ENCODE results near the gene ACOX3.

DNA sequence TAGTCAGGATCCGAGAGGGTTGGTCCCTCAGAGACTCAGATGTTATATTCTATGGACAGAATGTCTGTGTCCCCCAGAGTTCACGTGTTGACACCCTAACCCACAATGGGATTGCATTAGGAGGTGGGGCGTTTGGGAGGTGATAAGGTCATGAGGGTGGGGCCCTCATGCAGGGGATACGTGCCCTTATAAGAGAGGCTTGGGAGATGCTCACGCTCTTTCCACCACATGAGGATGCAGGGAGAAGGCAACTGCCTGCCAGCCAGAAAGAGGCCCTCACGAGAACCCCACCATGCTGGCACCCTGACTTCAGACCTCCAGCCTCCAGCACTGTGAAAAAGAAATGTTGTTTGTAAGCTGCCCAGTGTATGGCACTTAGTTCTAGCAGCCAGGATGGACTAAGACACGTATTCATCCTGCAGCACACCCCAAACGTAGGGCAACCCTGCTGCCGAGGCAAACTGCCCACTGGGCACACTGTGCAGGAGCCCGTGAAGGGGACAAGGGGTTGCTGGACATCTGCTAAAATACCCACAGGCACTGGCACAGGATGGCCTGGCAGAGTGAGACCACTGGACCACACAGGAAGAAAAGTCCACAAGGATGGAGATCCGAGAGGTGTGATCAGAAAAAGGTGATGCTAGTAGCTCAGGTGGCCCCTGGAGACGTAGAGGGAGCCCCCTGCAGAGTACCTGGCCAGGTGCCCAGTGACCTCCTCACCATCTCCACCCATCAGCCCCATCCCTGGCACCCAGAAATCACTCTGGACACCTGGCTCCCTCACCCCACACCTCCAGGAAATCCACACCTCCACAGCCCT lies 108.3 kb downstream of the ACOX3 start:
- TF ChIP-seq FOXM1 (IDR thresholded peaks at IDR 0.05; ENCODE audit: low read depth) = no peak
- no peak for TF ChIP-seq CTCF (IDR thresholded peaks at IDR 0.05)
- TF ChIP-seq POLR2AphosphoS5 (IDR thresholded peaks at IDR 0.05; ENCODE audit: low read depth, low read length) = no peak
- no peak for TF ChIP-seq EP300 (IDR thresholded peaks at IDR 0.05; ENCODE audit: borderline replicate concordance in 1 of 2, low read depth in 1 of 2, low read length in 1 of 2)
- no peak for TF ChIP-seq TCF12 (IDR thresholded peaks at IDR 0.05)
- TF ChIP-seq GATA2 (CRISPR knock-in tag; IDR thresholded peaks at IDR 0.05) = no peak
- no peak for TF ChIP-seq RAD21 (IDR thresholded peaks at IDR 0.05; ENCODE audit: low read length)
- TF ChIP-seq SMC3 (IDR thresholded peaks at IDR 0.05; ENCODE audit: low read depth, low read length) = no peak
- no peak for TF ChIP-seq CHD2 (IDR thresholded peaks at IDR 0.05; ENCODE audit: low read length, partially characterized antibody)
